Measurements from ENCODE around the gene FOXP3. TPM values are rescaled to one million over a fixed set of nuclear protein-coding genes. Genes with fewer than 3 reads are reported as not detected.

Gene FOXP3
- total RNA-seq, 1 donor from 2014 or later = not detected

DNA sequence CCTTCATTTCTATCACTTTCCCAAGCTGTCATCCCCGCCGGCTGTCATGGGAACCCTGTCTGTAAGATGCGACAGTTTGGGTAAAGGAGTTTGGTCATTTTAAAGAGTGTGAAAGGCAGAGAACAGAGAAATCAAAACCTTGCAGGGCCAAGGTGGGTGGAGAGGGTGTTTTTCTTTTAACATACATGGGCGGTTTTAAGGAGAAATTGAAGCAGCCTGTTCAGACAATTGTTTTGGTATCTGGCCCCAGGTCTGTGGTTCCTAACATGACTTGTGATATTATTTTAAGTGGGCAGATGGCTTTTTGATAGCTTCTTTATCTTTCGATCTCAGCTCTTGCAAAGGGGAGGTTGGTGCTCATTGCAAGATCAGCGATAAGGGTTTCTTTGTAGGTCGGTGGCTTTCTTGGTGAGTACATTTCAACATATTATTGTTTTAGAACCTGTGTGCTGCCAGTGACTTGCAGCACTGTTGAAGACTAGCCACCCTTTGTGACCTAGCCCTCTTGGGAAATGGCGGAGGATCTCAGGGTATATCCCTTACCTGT is 8.7 kb upstream of the FOXP3 start:
- DNase-seq (ENCODE audit: low read depth, low spot score) = no peak

DNA sequence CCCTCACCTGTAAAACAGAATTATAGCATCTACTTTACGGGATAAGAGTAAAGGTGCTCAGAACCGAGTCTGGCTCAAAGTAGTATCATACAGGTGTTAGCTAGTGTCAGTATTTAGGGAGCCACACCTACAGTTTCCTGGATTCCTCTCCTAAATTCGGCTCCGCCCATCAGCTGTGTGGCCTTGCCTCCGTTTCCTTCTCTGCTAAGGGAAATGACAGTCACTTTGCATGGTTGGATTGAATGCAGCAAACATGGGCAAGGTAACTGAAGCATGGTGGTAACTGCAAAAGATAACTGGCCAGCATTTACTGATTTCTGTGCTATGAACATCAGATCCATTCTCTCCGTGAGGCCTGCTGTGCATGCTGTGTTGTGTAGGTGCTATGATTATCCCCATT is 7.9 kb upstream of the FOXP3 start:
- no peak for DNase-seq (ENCODE audit: low read depth, low spot score)

DNA sequence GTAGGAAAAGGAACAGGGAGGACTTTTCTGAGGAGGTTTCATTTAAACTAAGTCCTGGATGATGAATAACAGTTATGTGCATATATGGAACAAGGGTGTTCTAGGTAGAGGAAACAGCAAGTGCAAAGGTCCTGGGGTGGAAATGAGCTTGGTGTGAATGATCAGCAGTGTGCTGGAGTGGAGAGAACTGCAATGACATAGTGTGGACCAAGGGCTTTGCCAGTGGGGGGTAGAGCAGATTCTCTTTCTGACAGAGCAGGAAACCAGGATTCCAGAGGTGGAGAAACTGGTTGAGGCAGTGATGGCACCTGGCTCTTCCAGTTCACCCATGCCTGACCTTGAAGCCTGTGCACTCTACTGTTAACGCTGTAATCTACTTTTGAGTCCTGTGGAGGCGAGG is 6.8 kb upstream of the FOXP3 start:
- DNase-seq (ENCODE audit: low read depth, low spot score) = no peak

DNA sequence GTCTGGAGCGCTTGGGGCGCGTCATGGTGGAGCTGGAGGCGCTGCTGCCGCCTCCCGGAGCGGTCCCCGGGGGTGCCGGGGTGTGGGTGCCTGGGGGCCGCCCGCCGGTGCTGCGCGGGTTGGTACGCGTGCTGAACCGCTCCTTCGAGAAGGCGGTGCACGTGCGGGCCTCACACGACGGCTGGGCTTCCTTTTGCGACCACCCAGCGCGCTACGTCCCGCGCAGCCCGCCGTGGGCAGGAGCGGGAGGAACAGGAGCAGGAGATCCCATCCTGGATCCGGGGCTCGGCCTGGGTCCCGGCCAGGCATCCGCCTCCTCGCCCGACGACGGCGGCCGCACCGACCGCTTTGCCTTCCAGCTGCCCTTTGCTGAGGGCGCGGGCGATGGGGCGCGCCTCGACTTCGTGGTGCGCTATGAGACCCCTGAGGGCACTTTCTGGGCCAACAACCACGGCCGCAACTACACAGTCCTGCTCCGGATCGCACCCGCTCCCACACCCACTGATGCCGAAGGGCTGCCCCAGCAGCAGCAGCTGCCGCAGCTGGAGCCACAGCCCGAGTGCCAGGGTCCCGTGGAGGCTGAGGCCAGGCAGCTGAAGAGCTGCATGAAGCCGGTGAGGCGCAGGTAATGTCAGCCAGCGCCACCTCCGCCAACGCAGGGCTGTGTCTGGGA is 5.9 kb upstream of the FOXP3 start:
- no peak for DNase-seq (ENCODE audit: low read depth, low spot score)

DNA sequence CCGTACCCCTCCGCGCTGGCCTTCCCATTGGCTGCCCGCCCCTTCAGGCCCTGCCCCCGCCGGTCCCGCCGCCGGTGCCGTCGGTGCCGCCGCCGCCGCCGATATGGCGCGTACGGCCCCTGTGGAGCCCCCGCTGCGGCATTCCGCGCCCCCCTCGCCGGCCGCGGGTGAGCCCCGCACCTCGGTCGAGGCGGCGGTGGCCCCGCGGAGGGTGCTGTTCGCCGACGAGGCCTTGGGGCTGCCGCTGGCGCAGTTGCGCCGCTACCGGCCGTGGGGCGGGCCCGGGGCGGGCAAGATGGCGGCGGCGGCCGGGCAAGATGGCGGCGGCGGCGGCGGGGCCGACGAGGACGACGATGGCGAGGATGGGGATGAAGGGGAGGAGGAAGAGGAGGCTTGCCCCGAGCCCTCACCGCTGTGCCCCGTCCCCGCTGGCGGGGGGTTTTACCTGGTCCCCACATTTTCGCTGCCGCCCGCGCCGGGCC is 5.3 kb upstream of the FOXP3 start, which contains the start of gene PPP1R3F:
Gene PPP1R3F, plus strand, starts transcription at position 27 of the 482 bp plus-strand sequence. Its CDS starts 77 bp downstream, at position 104.
- no peak for DNase-seq (ENCODE audit: low read depth, low spot score)

DNA sequence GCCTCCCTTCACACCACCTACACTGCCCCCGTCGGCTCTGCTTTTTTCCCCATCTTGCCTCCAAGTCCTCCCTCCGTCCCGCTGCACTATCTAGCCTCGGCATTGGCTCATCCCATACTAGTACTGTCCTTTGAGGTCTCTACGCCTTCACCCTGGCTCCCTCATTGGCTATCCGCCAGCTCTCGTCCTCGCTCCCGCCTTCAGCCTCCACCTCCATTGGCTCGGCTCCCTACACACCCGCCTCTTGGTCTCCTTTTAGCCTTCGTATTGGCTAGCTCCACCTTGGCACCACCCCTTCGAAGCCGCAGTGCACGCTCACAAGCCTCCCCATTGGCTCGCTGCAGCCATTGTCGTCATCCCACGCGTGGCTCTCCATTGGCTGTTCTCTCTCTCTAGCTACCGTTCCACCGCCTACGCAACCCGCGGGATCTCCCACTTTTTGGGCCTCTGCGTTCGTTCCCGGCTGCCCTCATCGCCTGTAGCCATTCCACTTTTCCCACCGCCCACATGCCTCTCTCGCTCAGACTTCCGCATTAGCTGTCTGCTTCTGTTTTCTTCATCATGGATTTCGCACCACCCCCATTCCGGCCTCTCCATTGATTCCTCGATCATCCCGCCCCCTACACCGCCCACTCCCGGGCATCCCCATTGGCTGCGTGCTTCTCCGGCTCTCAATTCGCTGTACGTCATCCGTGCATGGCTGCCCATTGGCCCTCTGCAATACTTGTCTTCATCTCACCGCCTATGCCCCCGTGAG is 4.7 kb upstream of the FOXP3 start:
- peak; percentile 90 for DNase-seq (ENCODE audit: low read depth, low spot score)

DNA sequence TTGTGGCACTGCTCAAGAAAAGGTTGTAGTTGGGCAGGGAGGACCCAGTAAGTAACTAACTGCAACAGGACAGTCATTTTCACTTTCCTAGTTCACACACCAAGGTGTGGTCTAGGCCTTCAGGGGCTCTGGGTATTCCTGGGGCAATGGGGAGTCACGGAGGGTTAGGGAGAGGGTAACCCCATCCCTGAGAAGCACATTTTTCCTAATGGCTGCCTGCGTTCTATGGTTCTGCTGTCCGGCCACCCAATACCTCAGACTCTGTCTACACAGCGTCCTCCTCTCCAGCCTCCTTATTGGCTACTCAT is 4.1 kb upstream of the FOXP3 start:
- no peak for DNase-seq (ENCODE audit: low read depth, low spot score)

DNA sequence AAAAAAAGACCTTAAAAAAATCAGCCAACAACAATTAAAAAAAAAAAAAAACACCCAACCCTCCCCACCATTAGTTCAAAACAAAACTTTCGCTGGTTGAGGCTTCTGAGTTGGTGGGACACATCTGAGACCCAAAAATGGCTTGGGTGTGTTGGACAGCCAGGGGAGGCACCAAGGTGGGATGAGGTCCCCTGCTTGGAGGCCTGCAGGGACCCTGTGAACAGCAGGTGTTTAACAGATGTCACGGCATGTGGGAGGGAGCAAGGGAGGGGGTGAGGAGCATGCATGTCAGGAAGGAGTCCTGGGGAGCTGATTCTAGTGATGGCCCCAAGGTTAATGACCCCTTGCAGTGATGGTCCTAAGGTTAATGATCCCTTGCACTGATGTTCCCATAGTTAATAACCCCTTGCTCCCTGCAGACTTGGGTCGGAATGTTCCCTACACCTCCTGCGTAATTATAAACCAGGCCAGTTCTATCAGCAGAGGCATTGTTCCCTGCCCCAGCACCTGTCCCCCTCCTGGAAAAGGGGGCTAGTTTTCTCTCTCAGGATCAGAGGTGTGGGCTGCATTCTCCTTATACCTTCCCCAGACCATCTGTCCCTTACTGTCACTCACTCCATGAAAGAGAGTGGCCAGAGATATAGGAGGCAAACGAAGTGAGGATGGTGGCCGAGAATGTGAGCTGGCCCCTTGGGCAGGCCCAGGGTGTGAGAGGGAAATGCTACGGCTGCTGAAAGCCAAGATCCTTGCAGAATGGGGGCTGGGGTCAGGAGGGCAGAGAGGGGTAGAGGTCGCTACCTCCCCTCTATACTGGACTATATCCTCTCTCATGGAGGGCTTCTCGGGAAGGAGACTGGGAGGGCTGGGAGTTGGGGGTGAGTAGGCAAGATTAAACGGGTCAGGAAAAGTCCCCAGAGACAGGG is 2.3 kb upstream of the FOXP3 start:
- DNase-seq (ENCODE audit: low read depth, low spot score) = no peak

DNA sequence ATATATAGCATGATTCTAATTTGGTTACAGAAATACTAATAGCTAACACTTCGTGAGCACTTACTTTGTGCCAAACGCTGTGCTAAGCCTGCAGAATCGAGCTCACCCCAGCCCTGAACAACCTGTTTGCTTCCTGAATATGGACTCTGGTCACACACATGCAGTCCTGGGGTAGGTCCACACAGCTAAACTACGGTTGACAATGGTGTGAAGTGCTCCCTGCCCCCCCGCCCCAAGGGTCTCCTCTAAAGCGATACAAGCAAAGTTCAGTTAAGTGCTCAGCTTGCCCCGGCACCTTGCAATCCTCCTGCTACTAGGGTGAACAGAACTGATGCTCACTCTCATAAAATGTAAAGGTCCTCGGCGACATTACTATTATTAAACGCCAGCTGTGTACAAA is 879 bp downstream of the FOXP3 start:
- DNase-seq (ENCODE audit: low read depth, low spot score) = no peak

DNA sequence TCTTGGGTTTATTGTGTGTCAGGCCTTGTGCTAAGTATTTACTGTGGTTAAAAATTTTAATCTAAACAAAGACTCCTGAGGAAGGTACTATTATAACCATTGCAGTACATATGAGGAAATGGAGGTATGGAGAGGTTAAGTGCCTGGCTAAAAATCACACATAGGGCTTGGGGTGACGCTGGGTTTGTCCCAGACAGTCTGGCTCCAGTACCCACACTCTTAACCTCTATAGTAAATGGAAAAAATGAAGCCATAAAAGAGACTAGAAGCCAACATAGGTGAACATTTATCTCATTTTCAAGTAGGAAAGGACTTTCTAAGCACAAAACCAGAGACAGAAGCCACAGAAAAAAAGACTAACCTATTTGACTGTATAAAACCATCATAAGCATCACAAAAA is 1.9 kb downstream of the FOXP3 start:
- DNase-seq (ENCODE audit: low read depth, low spot score) = no peak

DNA sequence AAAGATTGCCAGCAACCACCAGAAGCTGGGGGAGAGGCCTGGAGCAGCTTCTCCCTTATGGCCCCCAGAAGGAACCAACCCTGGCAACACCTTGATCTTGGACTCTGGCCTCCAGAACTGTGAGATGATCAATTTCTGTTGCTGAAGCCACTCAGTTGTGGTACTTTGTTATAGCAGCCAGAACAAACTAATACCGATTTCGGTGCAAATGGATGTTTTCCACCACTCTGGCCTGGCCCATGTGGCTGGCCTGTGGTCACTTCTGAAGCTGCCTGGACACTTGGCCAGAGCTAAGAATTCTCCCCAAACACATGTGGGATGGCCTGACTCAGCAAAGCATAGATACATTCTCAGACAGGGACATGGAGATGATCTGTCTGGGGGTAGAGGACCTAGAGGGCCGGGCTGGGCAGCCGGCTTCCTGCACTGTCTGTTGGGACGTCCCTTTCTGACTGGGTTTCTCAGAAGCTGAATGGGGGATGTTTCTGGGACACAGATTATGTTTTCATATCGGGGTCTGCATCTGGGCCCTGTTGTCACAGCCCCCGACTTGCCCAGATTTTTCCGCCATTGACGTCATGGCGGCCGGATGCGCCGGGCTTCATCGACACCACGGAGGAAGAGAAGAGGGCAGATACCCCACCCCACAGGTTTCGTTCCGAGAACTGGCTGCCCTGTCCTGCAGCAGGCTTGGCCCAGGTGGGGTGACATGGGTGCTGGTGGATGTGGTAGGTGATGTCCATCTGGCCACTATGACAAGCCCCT is 4.1 kb downstream of the FOXP3 start:
- DNase-seq (ENCODE audit: low read depth, low spot score) = no peak

DNA sequence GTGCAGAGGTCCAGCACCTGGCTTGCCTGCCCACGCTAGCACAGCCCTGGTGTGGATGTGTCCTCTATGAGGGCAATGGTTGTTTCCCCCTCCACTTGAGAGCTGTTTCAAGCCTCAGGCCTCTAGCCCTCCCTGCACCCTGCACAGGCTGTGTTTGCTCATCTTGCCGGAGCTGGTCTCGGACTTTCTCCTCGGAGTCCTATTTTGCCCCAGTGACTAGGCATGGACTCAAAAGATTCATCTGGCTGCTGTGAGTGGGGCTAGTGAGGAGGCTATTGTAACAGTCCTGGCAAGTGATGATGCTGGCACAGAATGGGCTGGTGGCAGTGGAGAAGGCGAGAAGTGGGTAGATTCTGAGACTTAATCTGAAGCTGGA is 5.8 kb downstream of the FOXP3 start:
- DNase-seq (ENCODE audit: low read depth, low spot score) = no peak

DNA sequence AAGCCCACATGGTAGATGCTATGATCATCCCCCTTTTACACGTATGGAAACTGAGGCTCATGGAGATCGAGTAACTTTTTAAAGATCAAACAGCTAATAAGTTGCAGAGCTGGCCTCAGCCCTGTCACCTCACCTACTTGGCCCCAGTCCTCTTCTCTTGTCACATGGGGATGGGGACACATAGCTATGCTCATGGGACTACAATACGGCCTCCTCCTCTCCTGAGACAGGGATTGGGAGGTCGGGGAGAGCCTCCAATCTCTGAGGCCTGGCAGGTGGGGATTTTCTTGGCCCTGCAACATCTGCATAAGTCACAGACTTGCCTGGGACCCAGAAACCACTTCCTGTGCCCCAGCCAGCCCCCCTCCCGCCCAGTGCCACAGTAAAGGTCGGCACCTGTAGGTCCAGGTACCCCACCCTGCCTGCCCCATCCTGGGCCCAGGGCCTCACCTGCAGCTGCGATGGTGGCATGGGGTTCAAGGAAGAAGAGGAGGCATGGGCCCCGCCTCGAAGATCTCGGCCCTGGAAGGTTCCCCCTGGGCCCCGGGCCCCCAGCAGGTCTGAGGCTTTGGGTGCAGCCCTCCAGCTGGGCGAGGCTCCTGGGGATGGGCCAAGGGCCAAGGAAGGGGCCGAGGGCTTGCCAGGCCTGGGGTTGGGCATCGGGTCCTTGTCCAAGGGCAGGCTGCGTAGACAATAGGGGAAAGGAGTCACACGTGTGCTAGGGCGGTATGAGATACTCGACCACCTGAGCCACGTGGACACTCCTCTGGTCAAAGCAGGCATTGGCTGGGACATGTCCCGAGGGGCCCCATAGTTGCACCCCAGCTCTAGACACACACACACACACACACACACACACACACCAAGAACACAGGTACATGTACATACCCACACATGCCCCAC is 6.4 kb downstream of the FOXP3 start:
- no peak for DNase-seq (ENCODE audit: low read depth, low spot score)

DNA sequence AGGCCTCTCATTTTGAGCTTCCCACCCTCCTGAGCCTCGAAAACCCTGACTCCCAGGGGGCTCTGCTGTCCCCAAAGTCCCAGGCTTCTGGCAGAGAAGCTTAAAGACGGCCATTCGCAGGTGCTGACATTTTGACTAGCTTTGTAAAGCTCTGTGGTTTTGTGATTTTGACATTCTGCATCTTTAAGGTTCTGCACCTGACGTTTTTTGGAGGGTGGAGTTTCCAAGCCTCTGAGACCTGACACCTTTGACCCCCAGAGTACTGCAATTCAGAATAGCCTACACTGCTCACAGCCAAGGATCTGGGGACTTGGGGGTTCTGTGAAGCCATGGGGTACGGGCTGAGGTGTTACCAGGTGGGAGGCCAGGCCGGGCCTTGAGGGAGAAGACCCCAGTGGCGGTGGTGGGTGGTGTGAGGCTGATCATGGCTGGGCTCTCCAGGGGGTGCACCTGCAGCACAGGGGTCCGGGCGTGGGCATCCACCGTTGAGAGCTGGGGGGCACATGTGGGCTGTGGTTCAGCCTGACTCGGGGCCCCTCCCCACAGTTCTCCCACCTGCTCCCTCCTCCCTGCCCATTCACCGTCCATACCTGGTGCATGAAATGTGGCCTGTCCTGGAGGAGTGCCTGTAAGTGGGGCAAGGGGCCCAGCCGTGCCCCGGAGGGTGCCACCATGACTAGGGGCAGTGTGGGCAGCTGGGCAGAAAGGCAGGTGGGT is 7.3 kb downstream of the FOXP3 start:
- no peak for DNase-seq (ENCODE audit: low read depth, low spot score)

DNA sequence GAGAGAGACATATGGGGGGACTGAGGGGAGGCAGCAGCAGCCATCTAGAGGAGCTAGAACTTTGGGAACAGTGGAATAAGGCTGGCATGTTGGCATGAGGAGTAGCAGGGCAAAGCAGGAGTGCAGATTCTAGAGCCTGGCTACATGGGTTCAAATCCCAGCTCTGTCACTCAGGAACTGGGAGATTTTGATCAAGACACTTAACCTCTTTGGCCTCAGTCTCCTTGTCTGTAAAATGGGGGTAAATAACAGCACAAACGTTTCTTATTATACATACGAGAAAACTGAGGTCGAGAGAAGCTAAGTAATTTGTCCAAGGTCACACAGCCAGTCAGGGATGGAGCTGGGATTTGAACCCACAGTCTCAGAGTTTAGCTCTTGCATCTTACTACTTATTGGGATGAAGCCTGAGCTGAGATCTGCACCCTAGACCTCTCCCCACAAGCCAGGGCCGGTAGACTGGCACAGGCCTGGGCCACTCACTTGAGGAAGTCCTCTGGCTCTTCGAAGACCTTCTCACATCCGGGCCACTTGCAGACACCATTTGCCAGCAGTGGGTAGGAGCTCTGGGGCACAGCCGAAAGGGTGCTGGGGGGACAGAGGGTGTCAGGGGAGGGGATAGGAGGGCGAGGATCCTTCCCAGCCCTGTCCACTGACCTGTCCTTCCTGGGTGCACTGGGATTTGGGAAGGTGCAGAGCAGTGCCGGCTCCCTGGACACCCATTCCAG is 8.1 kb downstream of the FOXP3 start:
- DNase-seq (ENCODE audit: low read depth, low spot score) = no peak

DNA sequence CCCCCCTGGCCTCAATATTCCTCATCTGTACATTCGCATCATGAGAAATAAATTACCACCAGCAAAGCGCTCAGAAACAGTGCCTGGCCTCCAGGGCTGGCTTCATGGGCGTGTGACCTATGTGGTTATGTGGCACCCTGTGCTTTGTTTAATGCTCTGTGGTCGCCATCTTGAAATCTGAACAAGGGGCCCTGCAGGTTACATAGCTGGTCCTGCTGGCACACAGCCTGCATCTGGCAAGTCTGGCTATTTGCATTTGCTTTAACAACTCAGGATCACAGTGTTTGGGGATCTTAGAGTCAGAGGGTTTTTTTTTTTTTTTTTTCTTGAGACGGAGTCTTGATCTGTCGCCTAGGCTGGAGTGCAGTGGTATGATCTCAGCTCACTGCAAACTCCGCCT is 9.9 kb downstream of the FOXP3 start:
- no peak for DNase-seq (ENCODE audit: low read depth, low spot score)

DNA sequence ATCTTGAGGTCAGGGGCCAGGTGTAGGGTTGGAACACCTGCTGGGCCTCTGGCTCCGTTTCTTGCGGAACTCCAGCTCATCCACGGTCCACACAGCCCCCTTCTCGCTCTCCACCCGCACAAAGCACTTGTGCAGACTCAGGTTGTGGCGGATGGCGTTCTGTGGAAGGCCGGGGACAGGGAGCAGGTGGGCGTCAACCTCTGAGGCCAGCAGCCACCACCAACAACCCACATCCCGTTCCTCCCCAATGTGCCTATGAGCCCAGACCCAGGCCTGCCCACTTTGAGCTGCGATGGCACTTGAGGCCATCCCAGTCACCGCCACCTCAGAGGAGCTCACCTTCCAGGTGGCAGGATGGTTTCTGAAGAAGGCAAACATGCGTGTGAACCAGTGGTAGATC is 13.2 kb downstream of the FOXP3 start:
- DNase-seq (ENCODE audit: low read depth, low spot score) = no peak

DNA sequence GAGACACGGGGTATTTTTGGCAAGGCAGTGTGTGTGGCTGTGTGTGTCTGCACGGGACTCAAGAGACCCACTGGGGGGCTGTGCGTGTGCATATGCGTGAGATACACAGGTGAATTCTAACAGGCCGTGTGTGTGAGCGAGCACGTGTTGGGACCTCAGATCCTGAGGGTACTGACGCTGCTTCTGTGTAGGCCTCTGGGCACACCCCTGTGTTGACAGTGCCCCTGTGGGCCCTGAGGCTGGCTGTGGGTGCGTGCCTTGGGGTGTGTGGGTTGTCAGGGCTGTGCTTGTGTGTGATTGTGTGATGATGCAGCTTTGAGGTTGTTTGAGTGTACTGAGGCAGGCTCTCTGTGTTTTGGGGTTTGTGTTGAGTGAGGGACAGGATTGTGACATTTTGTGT is 13.9 kb downstream of the FOXP3 start:
- no peak for DNase-seq (ENCODE audit: low read depth, low spot score)

DNA sequence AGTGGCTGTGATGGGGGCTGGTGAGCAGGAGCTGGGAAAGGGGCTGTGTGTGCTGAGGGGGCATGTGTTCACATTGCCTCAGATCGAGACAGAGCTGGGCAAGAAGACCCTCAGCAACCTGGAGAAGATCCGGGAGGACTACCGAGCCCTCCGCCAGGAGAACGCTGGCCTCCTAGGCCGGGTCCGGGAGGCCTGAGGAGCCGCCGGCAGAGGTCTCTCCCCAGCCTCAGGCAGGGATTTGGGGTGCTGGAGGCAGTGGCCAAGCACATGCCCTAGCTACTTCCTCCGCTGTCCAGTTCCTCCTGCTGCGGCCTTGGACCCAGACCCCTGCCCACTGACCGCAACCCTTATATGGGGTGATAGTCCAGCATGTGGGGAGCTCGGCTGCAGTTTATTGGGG is 14.4 kb downstream of the FOXP3 start:
- DNase-seq (ENCODE audit: low read depth, low spot score) = no peak
